ENCODE results near the gene TEAD2.
"Not testable (repeated sequence)": the region's sequence is repeated elsewhere in the genome, so short reads cannot be mapped to it uniquely, and the experiment has no call there.

TEAD2 gene

DNA sequence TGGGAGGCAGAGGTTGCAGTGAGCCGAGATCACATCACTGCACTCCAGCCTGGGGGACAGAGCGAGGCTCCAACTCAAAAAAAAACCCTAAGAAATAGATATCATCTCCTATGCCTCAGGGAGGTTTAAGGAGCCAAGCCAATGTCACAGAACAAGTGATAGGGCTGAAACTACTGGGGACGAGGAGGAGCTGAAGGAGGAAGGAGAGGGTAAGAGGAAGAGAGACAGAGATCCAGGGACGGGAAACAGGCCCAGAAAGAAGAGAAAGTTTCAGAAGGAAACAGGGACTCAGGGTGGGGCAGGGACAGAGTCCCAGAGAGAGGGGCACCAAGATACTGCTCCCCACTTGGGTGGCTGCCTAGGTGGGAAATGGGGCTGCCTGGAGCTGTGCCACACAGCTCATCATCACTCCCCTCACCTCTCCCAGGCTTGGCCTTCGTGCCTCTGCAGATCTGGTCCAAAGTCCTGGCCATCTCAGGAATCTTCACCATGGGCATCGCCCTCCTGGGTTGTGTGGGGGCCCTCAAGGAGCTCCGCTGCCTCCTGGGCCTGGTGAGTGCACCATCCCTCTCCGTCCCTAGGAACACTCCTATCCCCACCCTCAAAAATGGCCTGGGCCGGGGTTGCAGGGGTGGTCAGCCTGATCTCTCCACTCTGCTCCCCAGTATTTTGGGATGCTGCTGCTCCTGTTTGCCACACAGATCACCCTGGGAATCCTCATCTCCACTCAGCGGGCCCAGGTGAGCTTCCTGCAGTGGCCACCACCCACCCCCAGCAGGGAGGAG is 25.5 kb downstream of the TEAD2 start:
- Mint-ChIP-seq H3K9me3 (peaks cover 5 to 9% of the 10 kb centered on the region in 2 donors), H3K4me3 (peak overlapping the region; percentile 91 to 97), H3K36me3 (peaks cover 39 to 49% of the 10 kb centered on the region in 2 donors), H3K4me1 (peaks cover 64 to 93% of the 10 kb centered on the region in 2 donors), H3K27me3 (no peaks in the 10 kb centered on the region), H3K27ac (peak overlapping the region; percentile 99)
- DNase-seq (no peak), ATAC-seq (replicated peaks) (no peak)

- peaks cover 39 to 49% of the 10 kb centered on the region in 2 donors for H3K36me3 Mint-ChIP-seq
- ATAC-seq (replicated peaks) (peak; percentile 3 to 8), DNase-seq (no peak)
- H3K27ac Mint-ChIP-seq = peak overlapping the region; percentile 99
- H3K4me1 Mint-ChIP-seq = peaks cover 62 to 93% of the 10 kb centered on the region in 2 donors
- no peaks in the 10 kb centered on the region for H3K27me3 Mint-ChIP-seq
- peak overlapping the region; percentile 91 to 97 for H3K4me3 Mint-ChIP-seq
- H3K9me3 Mint-ChIP-seq = peaks cover 5 to 9% of the 10 kb centered on the region in 2 donors
These were observed 26.3 kb downstream of the TEAD2 start for GRCh38 chr19:49335784-49336481.

- H3K27ac Mint-ChIP-seq = peak within 1 kb of the TSS; percentile 99
- H3K9me3 Mint-ChIP-seq = peaks cover 7 to 9% of the 10 kb centered on the region in 2 donors
- peaks cover 61 to 93% of the 10 kb centered on the region in 2 donors for H3K4me1 Mint-ChIP-seq
- ATAC-seq (replicated peaks) (peak; percentile 47 to 54), DNase-seq (peak; percentile 67)
- peaks cover 38 to 48% of the 10 kb centered on the region in 2 donors for H3K36me3 Mint-ChIP-seq
- peak within 1 kb of the TSS; percentile 91 to 97 for H3K4me3 Mint-ChIP-seq
- no peaks in the 10 kb centered on the region for H3K27me3 Mint-ChIP-seq
These were observed 27.0 kb downstream of the TEAD2 start, which contains the start of gene CD37 for GRCh38 chr19:49335071-49335783. TSS of gene CD37 (plus strand) at chr19:49335406. CDS start at chr19:49335541, 135 bp downstream.

- peak; percentile 79 to 83 for ATAC-seq (replicated peaks)
- peaks cover 5% of the 10 kb centered on the region in 2 donors for H3K9me3 Mint-ChIP-seq
- peaks cover 30 to 45% of the 10 kb centered on the region in 2 donors for H3K36me3 Mint-ChIP-seq
- DNase-seq = peak; percentile 90
- H3K27me3 Mint-ChIP-seq = no peaks in the 10 kb centered on the region
- H3K4me3 Mint-ChIP-seq = peak overlapping the region; percentile 82 to 85
- H3K4me1 Mint-ChIP-seq = peaks cover 61 to 96% of the 10 kb centered on the region in 2 donors
- H3K27ac Mint-ChIP-seq = peak overlapping the region; percentile 93
These were observed 28.4 kb downstream of the TEAD2 start for GRCh38 chr19:49333811-49334288.

DNA sequence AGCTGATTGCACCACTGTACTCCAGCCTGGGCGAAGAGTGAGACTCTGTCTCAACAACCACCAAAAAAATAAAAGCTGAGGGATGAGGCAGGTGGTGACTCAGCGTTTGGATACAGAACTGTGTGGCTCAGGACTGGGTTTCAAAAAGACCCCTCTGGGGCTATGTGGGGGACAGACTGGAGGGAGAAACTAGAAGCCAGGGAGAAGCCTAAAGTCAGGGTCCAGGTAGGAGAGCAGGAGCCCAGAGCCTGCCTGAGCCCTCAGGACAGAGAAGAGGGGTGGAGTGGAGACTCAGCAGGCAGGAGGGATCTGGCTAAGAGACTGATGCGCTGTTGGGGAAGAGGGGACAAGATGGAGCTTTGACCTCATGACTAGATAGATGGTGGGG is 28.8 kb downstream of the TEAD2 start:
- Mint-ChIP-seq H3K4me3 (peak overlapping the region; percentile 82 to 85), H3K27me3 (no peaks in the 10 kb centered on the region), H3K9me3 (peaks cover under 1 to 5% of the 10 kb centered on the region in 2 donors), H3K27ac (peak overlapping the region; percentile 93), H3K36me3 (peaks cover 28 to 43% of the 10 kb centered on the region in 2 donors), H3K4me1 (peaks cover 61 to 96% of the 10 kb centered on the region in 2 donors)
- ATAC-seq (replicated peaks) (peak in 1 of 2 donors; percentile 0), DNase-seq (no peak)

- H3K36me3 Mint-ChIP-seq = peaks cover 28 to 43% of the 10 kb centered on the region in 2 donors
These were observed 29.4 kb downstream of the TEAD2 start for GRCh38 chr19:49332691-49333417.

GRCh38 chr19:49331616-49332055 is 30.6 kb downstream of the TEAD2 start:
- DNase-seq (peak; percentile 67), ATAC-seq (replicated peaks) (peak; percentile 57 to 58)
- Mint-ChIP-seq H3K27ac (peak overlapping the region; percentile 27), H3K9me3 (peaks cover 9 to 10% of the 10 kb centered on the region in 2 donors), H3K4me3 (peak overlapping the region; percentile 35 to 37), H3K36me3 (peaks cover 21 to 38% of the 10 kb centered on the region in 2 donors), H3K4me1 (peaks cover 58 to 91% of the 10 kb centered on the region in 2 donors), H3K27me3 (no peaks in the 10 kb centered on the region)

More at GRCh38 chr19:49332691-49333417, 29.4 kb downstream of the TEAD2 start:
- not testable (repeated sequence) for ATAC-seq (replicated peaks); H3K9me3 Mint-ChIP-seq; DNase-seq; H3K27me3 Mint-ChIP-seq
- H3K4me1 Mint-ChIP-seq = peaks cover 61 to 96% of the 10 kb centered on the region in 2 donors
- H3K27ac Mint-ChIP-seq = peak overlapping the region; percentile 93
- H3K4me3 Mint-ChIP-seq = peak overlapping the region; percentile 82 to 85

- peaks cover 57 to 91% of the 10 kb centered on the region in 2 donors for H3K4me1 Mint-ChIP-seq
- H3K4me3 Mint-ChIP-seq = peak overlapping the region; percentile 35 to 37
- DNase-seq; H3K27me3 Mint-ChIP-seq; ATAC-seq (replicated peaks): not testable (repeated sequence)
- H3K27ac Mint-ChIP-seq = peak overlapping the region; percentile 77
- peaks cover 20 to 36% of the 10 kb centered on the region in 2 donors for H3K36me3 Mint-ChIP-seq
- H3K9me3 Mint-ChIP-seq = peaks cover 9 to 11% of the 10 kb centered on the region in 2 donors
These were observed 31.0 kb downstream of the TEAD2 start for GRCh38 chr19:49331187-49331586.

DNA sequence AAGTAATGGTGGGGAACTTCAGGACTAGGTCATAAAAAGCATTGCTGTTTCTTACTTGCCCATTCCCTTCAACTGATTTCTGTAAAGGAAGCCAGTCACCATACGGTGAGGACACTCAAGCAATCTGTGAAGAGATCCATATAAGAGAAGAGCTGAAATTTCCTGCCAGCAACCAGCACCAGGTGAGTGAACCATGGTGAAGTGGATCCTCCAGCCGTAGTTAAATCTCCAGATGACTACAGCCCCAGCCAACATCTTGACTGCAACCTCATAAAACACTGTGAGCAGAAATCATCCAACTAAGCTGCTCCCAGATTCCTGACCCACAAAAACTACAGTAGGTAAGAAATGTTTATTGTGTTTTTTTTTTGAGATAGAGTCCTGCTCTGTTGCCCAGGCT is 33.5 kb downstream of the TEAD2 start:
- Mint-ChIP-seq H3K4me3 (peak overlapping the region; percentile 31 to 37), H3K27ac (peak overlapping the region; percentile 86), H3K27me3 (no peaks in the 10 kb centered on the region), H3K36me3 (peaks cover 25 to 32% of the 10 kb centered on the region in 2 donors), H3K4me1 (peaks cover 52 to 89% of the 10 kb centered on the region in 2 donors), H3K9me3 (peaks cover 8 to 9% of the 10 kb centered on the region in 2 donors)
- no peak for ATAC-seq (replicated peaks)
- DNase-seq = no peak

GRCh38 chr19:49327878-49328544 is 34.2 kb downstream of the TEAD2 start:
- peak; percentile 4 to 15 for ATAC-seq (replicated peaks)
- Mint-ChIP-seq H3K9me3 (peaks cover 10 to 14% of the 10 kb centered on the region in 2 donors), H3K4me3 (peak overlapping the region; percentile 20 to 42), H3K27me3 (no peaks in the 10 kb centered on the region), H3K4me1 (peaks cover 49 to 82% of the 10 kb centered on the region in 2 donors), H3K27ac (peak overlapping the region; percentile 86), H3K36me3 (peaks cover 26 to 36% of the 10 kb centered on the region in 2 donors)
- no peak for DNase-seq

DNA sequence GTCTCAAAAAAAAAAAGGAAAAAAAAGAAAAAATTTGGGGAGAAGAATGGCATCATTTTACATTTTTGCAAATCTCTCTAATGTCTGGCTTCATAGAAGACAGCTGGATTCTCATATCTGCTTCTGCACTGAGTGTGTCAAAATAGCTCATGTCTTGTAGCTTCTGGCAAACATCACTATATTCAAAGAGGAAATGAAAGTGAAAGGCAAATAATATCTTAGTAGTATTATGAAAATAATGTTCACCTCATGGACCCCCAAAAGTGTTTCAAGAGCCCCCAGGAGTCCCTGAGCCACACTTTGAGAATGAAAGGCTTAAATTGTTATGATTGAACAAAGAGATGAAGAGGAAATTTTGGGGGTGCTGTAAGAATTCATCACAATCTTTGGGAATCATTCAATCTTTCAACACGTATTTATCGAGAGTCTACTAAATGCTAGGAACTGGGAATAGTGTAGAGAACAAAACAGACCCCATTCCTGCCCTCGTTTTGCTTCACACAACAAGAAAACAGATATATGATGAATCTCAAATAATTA is 36.0 kb downstream of the TEAD2 start:
- Mint-ChIP-seq H3K4me3 (peak overlapping the region; percentile 51 to 71), H3K36me3 (peaks cover 26 to 43% of the 10 kb centered on the region in 2 donors), H3K27ac (peak overlapping the region; percentile 94), H3K4me1 (peaks cover 39 to 64% of the 10 kb centered on the region in 2 donors), H3K9me3 (peaks cover 11 to 14% of the 10 kb centered on the region in 2 donors), H3K27me3 (no peaks in the 10 kb centered on the region)
- no peak for DNase-seq
- ATAC-seq (replicated peaks) = peak; percentile 74 to 78

DNA sequence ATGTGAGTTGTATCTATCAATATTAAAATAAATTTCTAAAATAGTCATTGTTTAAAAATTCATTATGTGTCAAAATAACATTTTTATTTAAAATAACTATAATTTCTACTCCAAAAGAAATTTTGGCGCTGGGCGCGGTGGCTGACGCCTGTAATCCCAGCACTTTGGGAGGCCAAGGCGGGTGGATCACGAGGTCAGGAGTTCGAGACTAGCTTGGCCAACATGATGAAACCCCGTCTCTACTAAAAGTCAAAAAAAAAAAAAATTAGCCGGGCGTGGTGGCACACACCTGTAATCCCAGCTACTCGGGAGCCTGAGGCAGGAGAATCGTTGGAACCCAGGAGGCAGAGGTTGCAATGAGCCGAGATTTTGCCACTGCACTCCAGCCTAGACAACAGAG is 36.5 kb downstream of the TEAD2 start:
- Mint-ChIP-seq H3K36me3 (peaks cover 26 to 45% of the 10 kb centered on the region in 2 donors), H3K9me3 (peaks cover 11 to 14% of the 10 kb centered on the region in 2 donors), H3K4me1 (peaks cover 36 to 59% of the 10 kb centered on the region in 2 donors), H3K27ac (peak overlapping the region; percentile 94), H3K4me3 (peak overlapping the region; percentile 48 to 71)
- DNase-seq, H3K27me3 Mint-ChIP-seq: not testable (repeated sequence)
- peak in 1 of 2 donors; percentile 1 for ATAC-seq (replicated peaks)
